H7 (cell line): ENCODE results near the gene GNB4. TPM values are rescaled to one million over a fixed set of nuclear protein-coding genes. Genes with fewer than 3 reads are reported as not detected.
A peak's percentile ranks its signal among the peaks of the same experiment; 100 is the strongest.

ENCODE experiments used
- DNase-seq: peaks from one replicate; pipeline ENCODE4 v3.0.0; 2012
- H3K27me3 ChIP-seq: 2 replicates; pipeline ENCODE4 v1.6.0; 2011; ENCODE audit warnings: mild to moderate bottlenecking, low read length; ENCODE audit not compliant: control insufficient read depth, insufficient read depth
- H3K36me3 ChIP-seq: replicated peaks from 2 replicates; pipeline ENCODE4 v1.5.1; 2011; ENCODE audit warnings: low read length; ENCODE audit not compliant: control insufficient read depth, insufficient read depth
- H3K4me3 ChIP-seq: 2 replicates; pipeline ENCODE4 v1.5.1; 2011; ENCODE audit warnings: low read depth, mild to moderate bottlenecking, control low read depth, low read length, moderate library complexity; ENCODE audit not compliant: insufficient read depth
- total RNA-seq: library from RNA; depleted of rRNA; stranded (reverse); fragments of >200 nt; shearing (Covaris generic); gene quantifications from 2 replicates; pipeline ENCODE4 v1.2.3, GENCODE V29; 2014

GNB4 gene
- total RNA-seq, 1 experiment from 2014 or later: 50.4 TPM

DNA sequence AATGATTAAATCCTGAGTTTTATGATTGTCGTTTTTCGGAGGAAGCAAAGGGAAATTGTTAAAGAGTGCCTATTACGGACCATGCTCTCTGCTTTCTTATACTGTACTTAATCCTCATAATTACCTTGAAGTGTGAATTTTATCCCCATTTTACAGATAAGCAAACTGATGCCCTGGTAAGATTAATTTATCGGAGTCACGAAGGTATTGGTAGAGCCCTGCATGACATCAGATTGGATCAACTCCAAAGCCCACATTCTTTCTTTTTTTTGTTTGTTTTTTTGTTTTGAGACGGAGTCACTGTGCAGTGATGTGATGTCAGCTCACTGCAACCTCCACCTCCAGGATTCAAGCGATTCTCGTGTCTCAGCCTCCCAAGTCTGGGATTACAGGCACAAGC, 1.6 kb upstream of the GNB4 start:
- Histone ChIP-seq H3K27me3 (peaks cover 4% of the 10 kb centered on the region; the same call in 1 of the 2 replicates), H3K36me3 (no peaks in the 10 kb centered on the region), H3K4me3 (no peak overlapping the region)
- no peak for DNase-seq

DNA sequence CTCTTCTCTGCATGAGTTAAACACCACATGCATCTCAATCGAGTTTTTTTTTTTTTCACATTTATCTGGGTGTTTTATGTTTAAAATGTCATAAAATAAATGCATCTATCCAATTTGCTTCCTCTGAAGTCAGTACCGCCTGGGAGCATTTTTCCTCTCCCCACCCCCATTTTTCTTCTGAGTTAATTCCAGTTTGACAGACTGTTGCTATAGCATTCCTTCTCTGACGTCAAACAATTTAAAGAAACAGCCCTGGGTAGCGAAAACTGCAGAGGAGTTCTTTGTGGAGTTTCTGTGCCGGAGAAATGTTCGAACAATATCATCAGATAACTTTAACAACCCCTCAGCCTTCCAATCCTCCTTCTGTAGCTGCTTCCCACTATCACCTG, 900 bp upstream of the GNB4 start:
- Histone ChIP-seq H3K4me3 (peak overlapping the region; percentile 78; the same call in 1 of the 2 replicates), H3K27me3 (peaks cover 4% of the 10 kb centered on the region; the same call in 1 of the 2 replicates), H3K36me3 (no peaks in the 10 kb centered on the region)
- no peak for DNase-seq

- Histone ChIP-seq H3K36me3 (no peaks in the 10 kb centered on the region), H3K4me3 (peak overlapping the region; percentile 78), H3K27me3 (peaks cover 4% of the 10 kb centered on the region; the same call in 1 of the 2 replicates)
- no peak for DNase-seq
These were observed 387 bp downstream of the GNB4 start for GRCh38 chr3:179450901-179451264.

DNA sequence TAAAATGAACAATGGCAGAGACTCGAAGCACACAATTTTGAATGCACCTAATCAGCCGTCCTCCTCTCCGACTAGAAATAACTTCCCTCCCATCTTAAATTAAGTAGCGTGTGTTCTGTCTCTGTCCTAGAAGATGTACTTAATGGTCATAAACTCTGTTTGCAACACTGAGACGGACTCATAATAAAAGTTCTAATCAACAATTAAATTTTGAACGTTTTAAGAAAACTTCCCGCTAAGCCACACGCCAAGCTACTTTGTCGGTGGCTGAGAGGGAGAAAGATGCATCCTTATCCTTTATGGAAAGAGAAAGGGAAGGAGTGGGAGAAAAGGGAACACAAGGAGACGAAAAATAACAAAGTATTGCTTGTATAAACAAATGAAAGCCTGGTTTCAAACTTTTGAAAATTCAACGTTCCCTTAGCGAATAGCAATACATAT, 989 bp downstream of the GNB4 start:
- DNase-seq: no peak
- Histone ChIP-seq H3K27me3 (peaks cover 4% of the 10 kb centered on the region; the same call in 1 of the 2 replicates), H3K36me3 (no peaks in the 10 kb centered on the region), H3K4me3 (peak overlapping the region; percentile 78)

- H3K27me3 ChIP-seq: peaks cover 4% of the 10 kb centered on the region; the same call in 1 of the 2 replicates
- no peak overlapping the region for H3K4me3 ChIP-seq
- no peaks in the 10 kb centered on the region for H3K36me3 ChIP-seq
- no peak for DNase-seq
These were observed 1.6 kb downstream of the GNB4 start for GRCh38 chr3:179449636-179450035.

DNA sequence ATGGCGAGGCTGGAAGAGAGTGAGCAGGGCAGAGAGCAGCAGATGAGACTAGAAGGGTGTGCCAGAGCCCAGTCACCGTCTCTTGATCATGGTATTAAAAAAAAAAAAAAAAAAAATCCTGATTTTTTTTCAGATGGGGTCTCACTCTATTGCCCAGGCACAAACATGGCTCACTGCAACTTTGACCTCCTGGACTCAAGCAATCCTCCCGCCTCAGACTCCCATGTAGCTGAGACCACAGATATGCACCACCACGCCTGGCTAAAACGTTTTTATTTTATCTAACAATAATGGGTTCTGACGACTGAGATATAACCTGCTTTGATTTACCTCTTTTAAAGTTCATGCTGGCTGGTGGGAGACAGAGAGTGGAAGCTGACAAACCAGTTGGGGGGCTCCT, 4.0 kb downstream of the GNB4 start:
- no peak overlapping the region for H3K4me3 ChIP-seq
- H3K27me3 ChIP-seq: peaks cover 4% of the 10 kb centered on the region; the same call in 1 of the 2 replicates
- no peak for DNase-seq
- no peaks in the 10 kb centered on the region for H3K36me3 ChIP-seq

DNA sequence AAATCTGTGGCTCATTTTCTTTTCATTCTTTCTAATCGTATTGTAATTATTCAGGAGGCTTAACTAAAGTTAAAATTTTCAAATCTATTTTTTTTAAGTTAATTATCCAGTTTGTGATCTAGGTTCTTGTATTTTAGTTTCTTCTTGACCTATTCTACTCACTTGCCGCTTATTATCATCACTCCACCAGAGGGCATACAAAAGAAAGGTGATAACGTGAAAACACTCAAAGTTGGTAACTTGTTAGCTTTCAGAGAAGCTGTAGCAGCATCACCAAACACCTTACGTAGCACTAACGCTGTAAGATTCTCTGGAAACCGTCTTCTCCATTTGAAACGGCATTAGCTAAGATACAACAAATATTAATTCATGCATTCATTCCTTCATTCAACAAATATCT, 4.8 kb downstream of the GNB4 start:
- no peak for DNase-seq
- Histone ChIP-seq H3K27me3 (peaks cover 4% of the 10 kb centered on the region; the same call in 1 of the 2 replicates), H3K36me3 (no peaks in the 10 kb centered on the region), H3K4me3 (no peak overlapping the region)

DNA sequence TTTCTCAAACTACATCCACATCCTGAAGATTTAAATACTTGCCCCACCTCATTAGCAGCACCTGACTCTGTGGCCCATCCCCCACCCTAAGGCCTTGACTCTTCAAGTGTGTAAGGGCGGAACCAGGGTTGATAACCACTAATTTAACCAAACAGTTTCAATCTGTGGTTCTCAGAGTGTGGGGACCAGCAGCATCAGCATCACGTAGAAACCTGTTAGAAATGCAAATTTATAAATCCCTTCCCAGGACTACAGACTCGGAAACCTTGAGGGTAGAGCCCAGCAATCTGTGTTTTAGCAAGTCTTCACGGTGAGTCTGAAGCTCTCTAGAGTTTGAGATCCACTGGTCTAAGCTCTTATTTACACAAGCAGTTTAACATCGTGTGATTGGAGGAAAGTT, 12.4 kb downstream of the GNB4 start:
- H3K4me3 ChIP-seq: no peak overlapping the region
- no peak for DNase-seq
- H3K27me3 ChIP-seq: no peaks in the 10 kb centered on the region

DNA sequence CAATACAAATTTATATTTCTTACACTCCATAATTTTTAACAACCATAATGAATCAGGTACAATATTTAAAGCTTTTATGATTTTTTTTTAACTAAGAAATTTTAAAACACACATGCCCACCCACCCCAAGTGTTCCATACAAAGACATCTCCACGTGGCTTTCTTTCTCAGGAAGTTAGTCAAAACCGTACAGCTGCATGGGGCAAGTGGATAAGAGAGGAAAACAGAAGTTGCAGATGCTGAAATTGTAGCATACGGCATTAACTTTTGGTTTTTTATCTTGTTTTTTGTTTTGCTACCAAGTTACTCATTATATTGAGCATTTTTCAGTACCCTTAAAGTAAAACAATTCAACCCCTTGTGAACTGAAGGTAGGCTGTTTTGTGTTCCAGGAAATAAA, 14.8 kb downstream of the GNB4 start:
- Histone ChIP-seq H3K36me3 (no peaks in the 10 kb centered on the region), H3K4me3 (no peak overlapping the region), H3K27me3 (no peaks in the 10 kb centered on the region)
- DNase-seq: no peak

More for the DNA sequence above, 12.4 kb downstream of the GNB4 start:
- no peaks in the 10 kb centered on the region for H3K36me3 ChIP-seq

DNA sequence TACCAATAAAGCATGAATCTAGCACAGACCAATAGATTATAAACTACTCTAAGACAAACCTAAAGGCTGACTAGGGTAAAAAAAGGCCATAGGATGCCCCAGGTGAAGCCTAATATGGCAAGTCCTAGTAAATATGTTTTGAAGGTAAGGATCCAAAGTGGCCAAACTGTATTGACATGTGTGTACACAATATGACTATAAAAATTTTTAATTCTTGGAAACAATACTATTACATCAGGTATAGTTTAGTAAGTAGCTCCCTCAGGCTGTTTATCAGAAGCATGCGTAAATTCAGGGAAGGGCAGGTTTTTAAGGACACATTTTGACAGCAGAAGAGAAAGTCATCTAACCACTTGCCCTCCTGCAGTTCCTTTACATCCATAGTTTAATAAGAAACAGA, 18.8 kb downstream of the GNB4 start:
- Histone ChIP-seq H3K27me3 (no peaks in the 10 kb centered on the region), H3K4me3 (no peak overlapping the region), H3K36me3 (no peaks in the 10 kb centered on the region)
- no peak for DNase-seq

DNA sequence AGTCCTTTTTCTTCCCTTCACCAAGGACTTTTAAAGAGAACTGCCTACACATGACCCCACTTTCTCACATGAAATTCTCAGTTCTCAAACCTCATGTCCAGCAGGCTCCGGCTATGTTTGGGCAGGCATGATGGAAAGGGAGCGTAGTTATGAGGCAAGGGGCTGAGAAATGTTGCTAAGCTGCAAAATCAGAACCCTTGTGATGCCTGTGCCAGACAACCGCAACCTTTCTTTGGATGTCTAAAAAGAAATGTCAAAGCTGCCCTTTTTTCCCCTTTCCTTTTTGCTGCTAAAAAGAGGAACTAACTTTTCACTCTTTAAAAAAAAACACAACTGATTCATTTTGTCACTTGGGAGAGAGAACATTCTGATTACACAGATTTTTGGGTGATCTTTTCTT, 19.2 kb downstream of the GNB4 start:
- Histone ChIP-seq H3K27me3 (no peaks in the 10 kb centered on the region), H3K4me3 (no peak overlapping the region), H3K36me3 (no peaks in the 10 kb centered on the region)
- DNase-seq: no peak

DNA sequence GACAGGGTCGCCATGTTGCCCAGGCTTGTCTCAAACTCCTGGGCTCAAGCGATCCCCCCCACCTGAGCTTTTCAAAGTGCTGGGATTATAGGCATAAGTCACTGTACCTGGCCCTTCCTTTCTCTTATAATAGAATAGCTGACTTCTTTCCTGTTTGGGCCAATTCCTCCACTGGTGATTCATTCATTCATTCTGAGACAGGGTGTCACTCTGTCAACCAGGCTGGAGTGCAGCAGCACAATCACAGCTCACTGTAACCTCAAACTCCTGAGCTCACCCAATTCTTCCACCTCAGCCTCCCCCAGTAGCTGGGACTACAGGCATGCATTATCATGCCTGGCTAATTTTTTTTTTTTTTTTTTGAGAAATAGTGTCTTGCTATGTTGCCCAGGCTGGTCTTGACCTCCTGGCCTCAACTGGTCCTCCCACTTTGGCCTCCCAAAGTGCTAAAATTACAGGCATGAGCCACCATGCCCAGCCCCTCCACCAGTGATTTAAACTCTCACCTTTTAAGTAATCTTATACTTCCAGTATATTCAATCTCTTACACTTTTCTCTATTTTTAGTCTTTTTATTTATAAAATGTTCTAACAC, 20.9 kb downstream of the GNB4 start:
- no peaks in the 10 kb centered on the region for H3K36me3 ChIP-seq
- no peak overlapping the region for H3K4me3 ChIP-seq
- no peaks in the 10 kb centered on the region for H3K27me3 ChIP-seq
- DNase-seq: no peak

DNA sequence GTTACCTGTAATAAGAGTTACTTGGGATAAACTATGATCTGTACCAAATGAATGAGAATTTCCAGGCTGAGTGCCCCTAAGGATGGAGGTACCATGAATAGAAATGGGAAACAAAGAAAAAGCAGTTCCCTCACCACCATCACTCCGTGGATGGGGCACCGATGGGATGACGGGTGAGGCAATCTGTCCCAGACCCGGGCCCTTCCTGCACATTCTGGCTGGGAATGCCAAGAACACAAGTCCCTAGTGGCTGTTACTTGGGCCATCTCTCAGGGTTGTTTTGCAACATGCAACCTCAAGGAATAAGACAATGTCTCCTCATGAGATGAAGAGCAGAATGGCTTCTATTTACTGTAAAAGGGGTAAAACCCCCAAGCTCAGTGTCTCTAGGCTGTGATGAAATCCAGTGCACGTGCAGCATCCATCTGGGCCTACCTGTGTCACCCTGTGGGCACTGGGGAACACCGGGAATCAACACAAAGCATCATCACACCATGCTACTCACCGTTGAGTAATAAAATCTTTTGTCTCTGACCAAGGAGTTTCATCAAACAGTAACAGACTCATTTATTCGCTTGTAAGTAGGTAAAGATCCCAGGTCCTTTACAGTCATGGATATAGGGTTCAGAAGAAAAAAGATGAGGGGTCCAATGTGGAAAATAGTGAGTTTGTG, 22.3 kb downstream of the GNB4 start:
- H3K27me3 ChIP-seq: no peaks in the 10 kb centered on the region
- peaks cover 1% of the 10 kb centered on the region; the same call in 1 of the 2 replicates for H3K36me3 ChIP-seq
- DNase-seq: no peak
- no peak overlapping the region for H3K4me3 ChIP-seq

GRCh38 chr3:179425075-179425474, 26.2 kb downstream of the GNB4 start:
- DNase-seq: no peak

DNA sequence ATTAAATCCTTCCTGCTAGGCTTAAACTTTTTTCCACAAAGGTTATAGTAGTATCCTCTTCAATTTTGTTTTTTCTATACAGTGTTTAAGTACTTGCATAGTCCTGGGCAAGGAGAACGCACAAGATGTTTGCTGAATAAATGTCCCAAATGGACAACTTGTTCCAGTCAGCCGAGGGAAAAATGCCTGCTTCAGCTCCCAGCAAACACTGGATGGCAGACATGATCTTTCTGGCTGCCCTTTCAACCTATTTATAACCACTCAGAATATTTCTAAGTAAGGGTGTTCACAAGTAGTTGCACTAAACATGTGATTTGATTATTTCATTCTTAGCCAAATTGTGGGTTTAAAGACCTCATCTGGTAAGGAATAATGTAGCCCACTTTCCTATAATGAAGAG, 29.8 kb downstream of the GNB4 start:
- Histone ChIP-seq H3K36me3 (peaks cover 1% of the 10 kb centered on the region; the same call in 1 of the 2 replicates), H3K27me3 (no peaks in the 10 kb centered on the region), H3K4me3 (no peak overlapping the region)
- DNase-seq: no peak

More at GRCh38 chr3:179425075-179425474, 26.2 kb downstream of the GNB4 start:
- no peaks in the 10 kb centered on the region for H3K27me3 ChIP-seq
- H3K36me3 ChIP-seq: peaks cover 1% of the 10 kb centered on the region; the same call in 1 of the 2 replicates
- H3K4me3 ChIP-seq: no peak overlapping the region
